Right lobe of liver (tissue), 6 donors: ENCODE data around the gene RNASE4. TPM values are rescaled to one million over a fixed set of nuclear protein-coding genes. Genes with fewer than 3 reads are reported as not detected.

ENCODE experiments used
- ATAC-seq, 4 donors: fragments of 200-7000 bp; cut with Tn5 transposase; one replicate each; pipeline ENCODE4 v1.9.1; 2020; ENCODE audit warnings: mild to moderate bottlenecking in 4 of 4, moderate library complexity in 4 of 4
- DNase-seq, 3 donors: peaks; one replicate each; pipeline ENCODE4 v3.0.0-alpha.2; 2020
- H3K27ac ChIP-seq, 3 donors: fragments of 200-600 bp; one replicate each; pipeline ENCODE4 v1.8.0; 2022
- H3K27me3 ChIP-seq, 2 donors: fragments of 200-600 bp; one replicate each; pipeline ENCODE4 v1.8.0; 2022
- H3K36me3 ChIP-seq, 4 donors: fragments of 200-600 bp; sonication (generic) in 1 of 4; one replicate each; pipeline versions ENCODE4 v1.5.1 to v1.8.0; 2017 to 2022; ENCODE audit warnings: control low read depth in 1 of 4
- H3K4me1 ChIP-seq, 4 donors: fragments of 200-600 bp; sonication (generic) in 1 of 4; one replicate each; pipeline versions ENCODE4 v1.5.1 to v1.8.0; 2017 to 2022; ENCODE audit warnings: control low read depth in 1 of 4
- H3K4me3 ChIP-seq, 3 donors: fragments of 200-600 bp; one replicate each; pipeline ENCODE4 v1.8.0; 2022
- H3K9me3 ChIP-seq, 4 donors: fragments of 200-600 bp; sonication (generic) in 1 of 4; one replicate each; pipeline versions ENCODE4 v1.5.1 to v1.8.0; 2017 to 2022; ENCODE audit warnings: control low read depth in 1 of 4
- POLR2A ChIP-seq: fragments of 450-650 bp; IDR thresholded peaks from one replicate; pipeline ENCODE4 v1.6.1; 2017; ENCODE audit warnings: antibody characterized with exemption, mild to moderate bottlenecking
- WGBS: methylation state at CpG from one replicate; pipeline ENCODE4 v1.1.6; 2018; ENCODE audit warnings: low coverage, low lambda C conversion rate; ENCODE audit not compliant: insufficient coverage; ENCODE audit errors: missing lambda C conversion rate; 5-methylcytosine and 5-hydroxymethylcytosine counted together
- intact Hi-C, 2 donors: fragments of 100-400 bp; cut with DNase I; formaldehyde crosslinking; loops; one replicate each; pipeline versions ENCODE4 v1.11.2 to v1.14.1; 2022
- total RNA-seq, 6 experiments: library from RNA; depleted of rRNA in 2 of 6; stranded (reverse); fragments of >200 nt in 2 of 6; fragmentation: NEBNext Ultra II Directional in 3 of 6; extraction: Animal tissue kit (Norgen Biotek cat#: 25700) in 3 of 6; gene quantifications; one replicate each; pipeline versions ENCODE4 v1.1.0 to v1.2.4, GENCODE V29; 2016 to 2023
- TF ChIP-seq, protein P1 (sequence below), 4 donors: fragments of 200-600 bp in 3 of 4; fragments of 450-650 bp in 1 of 4; IDR thresholded peaks; one replicate each; pipeline versions ENCODE4 v1.5.1 to v1.8.0; 2016 to 2022; ENCODE audit warnings: antibody characterized with exemption in 4 of 4, mild to moderate bottlenecking in 2 of 4
- donor health status: DM: no; HTN: yes; CAD: no.
- donor health status: DM: no; HTN: no; CAD: no.
- donor health status: DM: no; HTN: no; CAD: no.
- donor health status: DM: no; HTN: yes; CAD: no.
- donor health status: DM: no; HTN: yes; CAD: no.

RNASE4 gene
- total RNA-seq, 6 experiments from 2014 or later = 129 to 175 (median 151) TPM

DNA sequence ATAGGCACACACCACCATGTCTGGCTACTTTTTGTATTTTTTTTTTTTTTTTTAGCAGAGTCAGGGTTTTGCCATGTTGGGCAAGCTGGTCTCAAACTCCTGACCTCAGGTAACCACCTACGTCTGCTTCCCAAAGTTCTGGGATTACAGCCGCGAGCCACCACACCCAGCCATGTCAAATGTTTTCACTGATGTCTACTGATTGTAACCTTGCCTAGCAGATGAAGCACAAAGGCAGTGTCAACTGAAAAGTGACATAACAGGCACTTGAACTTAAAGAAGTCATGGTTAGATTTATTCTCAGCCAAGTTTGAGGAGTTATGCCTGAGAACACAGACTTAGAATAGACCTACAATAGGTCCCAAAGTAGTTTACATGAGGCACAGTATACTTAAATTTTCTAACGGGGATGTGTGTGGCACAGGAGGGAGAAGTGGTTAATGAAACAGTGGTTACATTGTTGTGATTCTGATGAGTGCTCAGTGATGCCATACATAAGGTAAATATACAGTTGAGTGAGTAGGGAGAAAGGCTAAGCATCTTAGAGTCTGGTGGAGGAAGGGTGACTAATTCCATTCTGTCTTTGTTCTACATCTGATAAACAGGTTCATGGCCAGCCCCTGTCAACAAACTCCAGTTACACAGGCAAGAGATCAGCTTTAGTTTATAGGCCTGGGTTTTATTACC is 12.6 kb upstream of the RNASE4 start:
- H3K9me3 ChIP-seq = no peaks in the 10 kb centered on the region
- no peak for TF ChIP-seq POLR2A
- TF ChIP-seq, protein P1, sequence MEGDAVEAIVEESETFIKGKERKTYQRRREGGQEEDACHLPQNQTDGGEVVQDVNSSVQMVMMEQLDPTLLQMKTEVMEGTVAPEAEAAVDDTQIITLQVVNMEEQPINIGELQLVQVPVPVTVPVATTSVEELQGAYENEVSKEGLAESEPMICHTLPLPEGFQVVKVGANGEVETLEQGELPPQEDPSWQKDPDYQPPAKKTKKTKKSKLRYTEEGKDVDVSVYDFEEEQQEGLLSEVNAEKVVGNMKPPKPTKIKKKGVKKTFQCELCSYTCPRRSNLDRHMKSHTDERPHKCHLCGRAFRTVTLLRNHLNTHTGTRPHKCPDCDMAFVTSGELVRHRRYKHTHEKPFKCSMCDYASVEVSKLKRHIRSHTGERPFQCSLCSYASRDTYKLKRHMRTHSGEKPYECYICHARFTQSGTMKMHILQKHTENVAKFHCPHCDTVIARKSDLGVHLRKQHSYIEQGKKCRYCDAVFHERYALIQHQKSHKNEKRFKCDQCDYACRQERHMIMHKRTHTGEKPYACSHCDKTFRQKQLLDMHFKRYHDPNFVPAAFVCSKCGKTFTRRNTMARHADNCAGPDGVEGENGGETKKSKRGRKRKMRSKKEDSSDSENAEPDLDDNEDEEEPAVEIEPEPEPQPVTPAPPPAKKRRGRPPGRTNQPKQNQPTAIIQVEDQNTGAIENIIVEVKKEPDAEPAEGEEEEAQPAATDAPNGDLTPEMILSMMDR (IDR thresholded peaks at IDR 0.05) = no peak
- intact Hi-C loops = no loop called here
- no peak overlapping the region for H3K27ac ChIP-seq
- no peaks in the 10 kb centered on the region for H3K27me3 ChIP-seq
- H3K4me3 ChIP-seq = no peak overlapping the region
- no peak for DNase-seq
- WGBS = 68% methylated on average over 4 of the region's 4 CpGs
- no peak for ATAC-seq
- H3K36me3 ChIP-seq = no peaks in the 10 kb centered on the region
- no peaks in the 10 kb centered on the region for H3K4me1 ChIP-seq

DNA sequence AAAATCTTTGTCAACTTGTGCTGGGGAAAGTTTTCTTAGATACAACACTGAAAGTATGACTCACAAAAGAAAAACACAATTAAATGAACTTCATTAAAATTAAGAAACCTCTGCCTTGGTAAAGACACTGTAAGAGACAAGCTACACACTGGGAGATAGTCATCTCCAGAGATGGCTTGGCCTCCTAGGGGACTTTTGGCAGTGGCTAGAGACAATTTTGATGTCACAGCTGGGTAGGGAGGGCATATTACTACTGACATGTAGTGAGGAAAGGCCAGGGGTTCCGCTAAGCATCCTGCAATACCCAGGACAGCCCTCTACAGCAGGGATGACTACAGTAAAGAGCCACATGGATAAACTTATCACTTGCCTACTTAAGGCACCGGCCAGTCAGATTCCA is 8.7 kb upstream of the RNASE4 start:
- Histone ChIP-seq H3K9me3 (no peaks in the 10 kb centered on the region), H3K4me3 (no peak overlapping the region), H3K27me3 (no peaks in the 10 kb centered on the region), H3K36me3 (no peaks in the 10 kb centered on the region), H3K4me1 (peaks cover 0 to 5% (median 2%) of the 10 kb centered on the region in 4 donors), H3K27ac (no peak overlapping the region)
- intact Hi-C loops = no loop called here
- ATAC-seq (no peak), DNase-seq (no peak)
- 93% methylated on average over 2 of the region's 2 CpGs for WGBS
- TF ChIP-seq, protein P1 (IDR thresholded peaks at IDR 0.05) = no peak
- no peak for TF ChIP-seq POLR2A

GRCh38 chr14:20676072-20676471 is 8.3 kb upstream of the RNASE4 start:
- H3K27ac ChIP-seq = no peak overlapping the region
- no peaks in the 10 kb centered on the region for H3K36me3 ChIP-seq
- no peak overlapping the region for H3K4me3 ChIP-seq
- H3K4me1 ChIP-seq = peaks cover 0 to 9% (median 4%) of the 10 kb centered on the region in 4 donors
- WGBS = 100% methylated on average over 1 of the region's 2 CpGs
- H3K9me3 ChIP-seq = no peaks in the 10 kb centered on the region
- no peaks in the 10 kb centered on the region for H3K27me3 ChIP-seq
- DNase-seq (peak in 1 of 3 donors; percentile 11), ATAC-seq (no peak)
- TF ChIP-seq POLR2A = no peak
- TF ChIP-seq, protein P1 (IDR thresholded peaks at IDR 0.05) = no peak
- intact Hi-C loops = no loop called here

DNA sequence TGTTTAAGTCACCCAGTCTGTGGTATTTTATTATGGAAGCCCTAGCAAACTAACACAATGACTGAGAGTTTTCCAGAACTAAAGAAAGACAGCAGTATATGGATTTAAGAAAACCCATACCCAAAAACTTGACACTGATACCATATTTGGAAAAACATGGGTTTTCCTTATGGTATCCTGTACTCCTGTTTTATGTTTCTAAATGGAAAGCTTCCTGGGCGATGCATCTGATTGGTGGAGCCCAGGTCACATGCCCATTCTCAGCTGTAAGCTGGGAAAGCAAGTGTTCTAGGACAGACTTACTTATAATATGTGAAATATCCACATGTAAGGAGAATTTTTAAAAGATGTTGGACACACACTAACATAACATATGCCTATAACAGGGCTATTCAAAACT is 4.5 kb upstream of the RNASE4 start:
- Histone ChIP-seq H3K4me1 (peaks cover 0 to 9% (median 6%) of the 10 kb centered on the region in 4 donors), H3K4me3 (no peak overlapping the region), H3K27ac (no peak overlapping the region), H3K36me3 (no peaks in the 10 kb centered on the region), H3K9me3 (no peaks in the 10 kb centered on the region), H3K27me3 (no peaks in the 10 kb centered on the region)
- ATAC-seq (no peak), DNase-seq (no peak)
- intact Hi-C loops = loop anchor here (10.0 kb wide), 2 partner anchors 65 to 355 kb away; no protein-coding TSS in a partner anchor
- WGBS = 85% methylated on average over 1 of the region's 1 CpG
- TF ChIP-seq POLR2A = no peak
- TF ChIP-seq, protein P1 (IDR thresholded peaks at IDR 0.05) = no peak
